Erythroblast (primary cell): ENCODE measurements around the gene C1orf226.

Source experiments
- GATA1 ChIP-seq: IDR thresholded peaks from 2 replicates; pipeline ENCODE4 v1.6.1; 2011; ENCODE audit warnings: low read depth, mild to moderate bottlenecking, control low read depth, low read length, moderate library complexity
- POLR2A ChIP-seq: IDR thresholded peaks from 2 replicates; pipeline ENCODE4 v1.6.1; 2011; ENCODE audit warnings: mild to moderate bottlenecking, low read length

- TF ChIP-seq POLR2A (no peak), GATA1 (no peak)
These were observed 9.1 kb downstream of the C1orf226 start for GRCh38 chr1:162390396-162391185.
